Measurements from ENCODE around the gene PTPN14. TPM values are rescaled to one million over a fixed set of nuclear protein-coding genes. Genes with fewer than 3 reads are reported as not detected.

The PTPN14 gene
- total RNA-seq, 5 donors from 2014 or later (not counting 1 experiment from before 2014, with no cell fraction given) = 0.02 to 0.36 (median 0.29) TPM

DNA sequence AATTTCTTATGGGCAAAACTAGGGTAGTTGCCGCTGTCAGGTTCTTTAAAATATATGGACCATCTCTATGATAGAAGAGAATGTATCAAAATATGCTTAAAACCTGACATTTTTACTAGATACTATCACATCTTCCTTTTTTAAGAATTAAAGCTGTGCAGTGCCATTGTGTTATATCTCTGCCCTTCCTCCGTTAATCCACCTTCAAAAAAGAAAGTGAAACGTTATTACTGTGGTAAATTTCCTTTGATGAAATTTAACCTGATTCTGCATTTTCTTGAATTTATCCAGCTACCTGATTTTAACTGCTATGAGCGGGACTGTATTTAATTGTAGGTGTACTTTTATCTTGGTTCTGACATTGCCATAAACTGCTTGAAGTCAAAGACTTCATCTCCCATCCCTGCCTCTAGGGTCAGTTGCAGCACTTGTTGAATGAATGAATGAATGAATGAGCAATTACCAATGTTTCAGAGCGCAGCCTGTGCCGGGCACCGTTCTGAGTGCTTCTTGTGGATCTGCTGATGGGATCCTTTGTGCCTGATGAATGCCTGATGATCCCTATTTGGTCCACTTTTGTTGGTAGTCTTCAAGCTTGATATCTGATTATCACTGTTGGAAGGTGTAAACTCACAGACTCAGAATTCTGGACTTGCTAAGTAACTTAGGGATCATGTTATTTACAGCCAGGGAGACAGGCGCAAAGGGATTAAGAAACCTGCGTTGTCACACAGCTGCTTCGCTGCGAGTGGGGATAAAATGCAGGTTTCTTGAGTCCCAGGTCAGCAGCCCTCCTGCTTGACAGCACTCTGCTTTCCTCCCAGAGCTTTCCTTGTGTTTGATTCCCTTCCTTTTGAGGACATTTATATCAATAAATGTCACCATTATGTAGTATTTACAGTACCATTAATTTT is 240.4 kb downstream of the PTPN14 start:
- Mint-ChIP-seq H3K27me3 (no peaks in the 10 kb centered on the region), H3K27ac (no peak overlapping the region), H3K9me3 (no peaks in the 10 kb centered on the region), H3K4me3 (peak overlapping the region; percentile 56 to 74 (median 65)), H3K4me1 (peaks cover 38 to 58% (median 46%) of the 10 kb centered on the region in 3 donors), H3K36me3 (peaks cover 17% of the 10 kb centered on the region)
- ChIA-PET CTCF (interaction anchor here in 1 of 2 donors (0.5 to 1.9 kb wide), 2 partner anchors 49 to 284 kb away, joined by 4 to 10 read pairs; no protein-coding TSS in a partner anchor), POLR2A (no interaction called here)
- peak overlapping the region in 1 of 2 donors; percentile 6 for H3K4me3 ChIP-seq (ENCODE audit: control insufficient read depth in 1 of 2, extremely low read depth in 1 of 2, low read length in 1 of 2)
- H3K9me3 ChIP-seq = no peaks in the 10 kb centered on the region
- no peak overlapping the region for H3K27ac ChIP-seq (ENCODE audit: low read length)
- H3K4me1 ChIP-seq (ENCODE audit: control insufficient read depth in 1 of 2, extremely low read depth in 1 of 2, insufficient read depth in 2 of 2, low read length in 2 of 2) = peaks cover 2 to 8% of the 10 kb centered on the region in 2 experiments
- DNase-seq = peak in 1 of 35 experiments; percentile 17
- ATAC-seq (replicated peaks in 1 of 4) = peak in 2 of 4 experiments; percentile 37 to 47
- peaks cover 4 to 13% of the 10 kb centered on the region in 2 donors for H3K36me3 ChIP-seq (ENCODE audit: control insufficient read depth in 2 of 2, extremely low read depth in 1 of 2, insufficient read depth in 1 of 2, low read length in 1 of 2)
- WGBS (ENCODE audit: insufficient coverage) = 46% methylated on average over 3 of the region's 11 CpGs
- no peaks in the 10 kb centered on the region for H3K27me3 ChIP-seq (replicated peaks in 1 of 2; ENCODE audit: control insufficient read depth in 2 of 2, extremely low read depth in 1 of 2, insufficient read depth in 2 of 2, low read length in 1 of 2)

DNA sequence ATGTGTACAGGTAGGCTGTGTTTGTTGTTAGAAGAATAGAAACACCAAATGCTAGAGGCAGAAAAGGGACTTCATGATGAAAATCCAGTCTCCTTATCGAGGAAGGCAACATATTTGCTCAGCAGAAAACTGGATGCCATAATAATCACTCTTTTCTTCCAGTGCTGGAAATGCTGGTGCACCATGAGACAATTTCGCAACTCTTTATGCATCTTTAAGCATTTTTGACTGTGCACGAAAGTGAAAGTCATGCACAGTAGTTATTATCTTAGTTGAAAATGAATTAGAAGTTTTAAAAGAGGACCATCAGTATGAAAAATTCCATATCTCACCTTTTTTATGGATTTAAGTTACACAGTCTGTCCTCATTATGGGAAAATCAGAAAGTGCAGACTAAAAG is 241.4 kb downstream of the PTPN14 start:
- no peaks in the 10 kb centered on the region for H3K9me3 Mint-ChIP-seq
- ChIA-PET CTCF (no interaction called here), POLR2A (no interaction called here)
- Histone ChIP-seq H3K27me3 (replicated peaks in 1 of 2; ENCODE audit: control insufficient read depth in 2 of 2, extremely low read depth in 1 of 2, insufficient read depth in 2 of 2, low read length in 1 of 2) (no peaks in the 10 kb centered on the region), H3K27ac (ENCODE audit: low read length) (no peak overlapping the region), H3K9me3 (no peaks in the 10 kb centered on the region), H3K4me3 (ENCODE audit: control insufficient read depth in 1 of 2, extremely low read depth in 1 of 2, low read length in 1 of 2) (no peak overlapping the region), H3K36me3 (ENCODE audit: control insufficient read depth in 2 of 2, extremely low read depth in 1 of 2, insufficient read depth in 1 of 2, low read length in 1 of 2) (peaks cover 6 to 9% of the 10 kb centered on the region in 2 donors), H3K4me1 (ENCODE audit: control insufficient read depth in 1 of 2, extremely low read depth in 1 of 2, insufficient read depth in 2 of 2, low read length in 2 of 2) (peaks cover 2 to 8% of the 10 kb centered on the region in 2 experiments)
- H3K27ac Mint-ChIP-seq = peak overlapping the region in 1 of 2 donors; percentile 3
- no peaks in the 10 kb centered on the region for H3K27me3 Mint-ChIP-seq
- 40% methylated on average over 1 of the region's 3 CpGs for WGBS (ENCODE audit: insufficient coverage)
- peaks cover 38 to 62% (median 46%) of the 10 kb centered on the region in 3 donors for H3K4me1 Mint-ChIP-seq
- peak overlapping the region; percentile 13 to 74 (median 44) for H3K4me3 Mint-ChIP-seq
- DNase-seq (no peak), ATAC-seq (replicated peaks in 1 of 4) (no peak)
- peaks cover 7% of the 10 kb centered on the region for H3K36me3 Mint-ChIP-seq

DNA sequence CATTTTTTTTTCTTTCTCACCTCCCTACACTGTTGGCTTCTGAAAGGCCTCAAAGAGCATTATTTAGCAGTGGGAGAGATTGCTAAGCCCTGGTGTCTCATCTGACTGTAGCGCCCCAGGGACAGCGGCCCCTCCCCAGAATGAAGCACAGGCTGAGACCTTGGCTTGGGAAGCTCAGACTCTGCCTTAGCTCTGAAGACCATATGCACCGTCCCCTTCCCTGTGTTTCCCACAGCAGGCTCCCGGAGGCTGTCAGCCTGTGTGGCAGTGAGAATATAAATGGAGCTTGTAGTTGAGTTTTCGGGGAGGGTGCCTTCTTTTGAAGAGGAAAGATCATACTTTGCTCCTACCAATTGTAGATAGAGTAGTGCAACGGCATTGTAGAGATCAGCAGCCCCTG is 245.1 kb downstream of the PTPN14 start:
- Histone ChIP-seq H3K4me1 (ENCODE audit: control insufficient read depth in 1 of 2, extremely low read depth in 1 of 2, insufficient read depth in 2 of 2, low read length in 2 of 2) (peaks cover 5 to 10% of the 10 kb centered on the region in 2 experiments), H3K27me3 (replicated peaks in 1 of 2; ENCODE audit: control insufficient read depth in 2 of 2, extremely low read depth in 1 of 2, insufficient read depth in 2 of 2, low read length in 1 of 2) (no peaks in the 10 kb centered on the region), H3K9me3 (no peaks in the 10 kb centered on the region), H3K27ac (ENCODE audit: low read length) (no peak overlapping the region), H3K36me3 (ENCODE audit: control insufficient read depth in 2 of 2, extremely low read depth in 1 of 2, insufficient read depth in 1 of 2, low read length in 1 of 2) (peaks cover 4 to 8% of the 10 kb centered on the region in 2 donors), H3K4me3 (ENCODE audit: control insufficient read depth in 1 of 2, extremely low read depth in 1 of 2, low read length in 1 of 2) (no peak overlapping the region)
- DNase-seq (no peak), ATAC-seq (replicated peaks in 1 of 4) (no peak)
- H3K27me3 Mint-ChIP-seq = no peaks in the 10 kb centered on the region
- WGBS (ENCODE audit: insufficient coverage) = 100% methylated on average over 2 of the region's 6 CpGs
- ChIA-PET POLR2A (interaction anchor here in 1 of 2 donors (0.6 kb wide), 1 partner anchor 171 kb away, joined by 4 read pairs; no protein-coding TSS in a partner anchor), CTCF (interaction anchor here in 1 of 2 donors (0.9 kb wide), 1 partner anchor 55 kb away, joined by 3 read pairs; no protein-coding TSS in a partner anchor)
- no peaks in the 10 kb centered on the region for H3K9me3 Mint-ChIP-seq
- no peak overlapping the region for H3K27ac Mint-ChIP-seq
- no peak overlapping the region for H3K4me3 Mint-ChIP-seq
- H3K36me3 Mint-ChIP-seq = peaks cover 13% of the 10 kb centered on the region
- peaks cover 57 to 73% (median 59%) of the 10 kb centered on the region in 3 donors for H3K4me1 Mint-ChIP-seq

DNA sequence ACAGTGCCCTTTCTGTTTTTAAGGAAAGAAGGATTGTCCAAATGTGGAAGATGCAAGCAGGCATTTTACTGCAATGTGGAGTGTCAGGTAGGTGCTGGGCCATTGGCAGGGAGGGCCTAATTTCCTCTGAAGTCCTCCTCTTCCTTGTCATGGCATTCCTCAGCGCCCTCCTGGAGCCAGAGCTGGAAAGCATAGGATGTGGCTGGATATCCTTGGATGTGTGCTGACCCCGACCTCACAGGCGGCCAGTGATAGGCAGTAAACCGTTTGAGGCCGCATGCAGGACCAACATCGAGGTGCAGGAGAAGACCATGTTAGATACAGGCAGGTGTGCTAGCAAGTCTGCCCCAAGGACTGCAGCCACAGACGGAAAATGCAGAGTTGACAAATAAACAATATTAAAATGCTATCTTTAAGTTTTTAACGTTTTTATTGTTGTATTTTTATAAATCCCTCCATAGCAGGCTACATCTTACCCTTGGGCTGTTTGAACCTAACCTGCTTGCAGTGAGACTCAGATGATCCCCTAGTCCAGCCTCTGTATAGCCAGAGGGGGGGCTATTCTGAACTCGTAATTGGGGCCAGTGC is 246.1 kb downstream of the PTPN14 start:
- no peak overlapping the region for H3K4me3 Mint-ChIP-seq
- ATAC-seq (replicated peaks in 1 of 4) (no peak), DNase-seq (no peak)
- Histone ChIP-seq H3K4me3 (ENCODE audit: control insufficient read depth in 1 of 2, extremely low read depth in 1 of 2, low read length in 1 of 2) (no peak overlapping the region), H3K27me3 (replicated peaks in 1 of 2; ENCODE audit: control insufficient read depth in 2 of 2, extremely low read depth in 1 of 2, insufficient read depth in 2 of 2, low read length in 1 of 2) (no peaks in the 10 kb centered on the region), H3K36me3 (ENCODE audit: control insufficient read depth in 2 of 2, extremely low read depth in 1 of 2, insufficient read depth in 1 of 2, low read length in 1 of 2) (peaks cover 4 to 8% of the 10 kb centered on the region in 2 donors), H3K27ac (ENCODE audit: low read length) (no peak overlapping the region), H3K4me1 (ENCODE audit: control insufficient read depth in 1 of 2, extremely low read depth in 1 of 2, insufficient read depth in 2 of 2, low read length in 2 of 2) (peaks cover 3 to 6% of the 10 kb centered on the region in 2 experiments), H3K9me3 (no peaks in the 10 kb centered on the region)
- CTCF ChIA-PET = no interaction called here
- no peaks in the 10 kb centered on the region for H3K27me3 Mint-ChIP-seq
- H3K27ac Mint-ChIP-seq = no peak overlapping the region
- WGBS (ENCODE audit: insufficient coverage) = 92% methylated on average over 4 of the region's 9 CpGs
- POLR2A ChIA-PET = no interaction called here
- H3K9me3 Mint-ChIP-seq = no peaks in the 10 kb centered on the region
- peaks cover 54 to 69% (median 57%) of the 10 kb centered on the region in 3 donors for H3K4me1 Mint-ChIP-seq
- H3K36me3 Mint-ChIP-seq = peaks cover 13% of the 10 kb centered on the region

DNA sequence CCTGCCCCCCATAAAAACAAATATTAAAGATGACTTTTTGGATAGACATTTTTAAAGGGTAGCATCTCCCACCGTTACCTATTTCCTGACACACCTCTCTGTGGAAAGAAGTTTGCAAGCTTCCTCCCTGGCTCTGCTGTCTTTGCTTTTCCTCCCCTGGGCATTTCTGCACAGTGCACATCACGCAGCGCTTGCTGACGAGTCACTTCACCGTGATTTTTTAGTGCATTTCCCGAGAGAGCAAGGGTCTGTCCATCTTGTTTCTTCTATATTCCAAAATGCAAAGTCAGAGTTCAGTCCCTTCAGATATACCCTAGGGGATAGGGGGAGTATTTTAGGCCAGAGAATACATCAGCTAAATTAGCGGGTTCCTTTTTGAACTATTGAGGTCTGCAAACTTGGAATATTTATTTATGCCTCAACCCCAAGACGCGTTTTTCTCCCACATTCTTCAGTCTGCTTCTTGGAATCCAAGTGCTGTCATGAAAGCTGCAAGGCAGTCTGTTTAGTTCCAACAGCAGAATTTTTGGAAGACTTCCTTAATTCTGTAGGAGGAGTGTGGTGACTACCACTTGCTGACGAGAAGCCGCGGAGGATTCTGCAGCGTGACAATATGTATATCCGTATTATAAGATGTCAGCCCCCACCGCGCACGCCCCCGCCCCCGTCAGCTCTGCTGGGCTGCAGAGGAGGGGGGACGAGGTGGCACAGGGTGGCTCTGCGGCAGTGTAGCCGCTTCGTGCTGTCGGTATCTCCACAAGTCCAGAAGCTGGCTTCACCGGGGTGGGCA is 248.1 kb downstream of the PTPN14 start:
- POLR2A ChIA-PET = no interaction called here
- no peaks in the 10 kb centered on the region for H3K9me3 ChIP-seq
- no peaks in the 10 kb centered on the region for H3K27me3 ChIP-seq (replicated peaks in 1 of 2; ENCODE audit: control insufficient read depth in 2 of 2, extremely low read depth in 1 of 2, insufficient read depth in 2 of 2, low read length in 1 of 2)
- CTCF ChIA-PET = interaction anchor here (0.6 to 1.3 kb wide), 6 partner anchors 12 to 42 kb away, joined by 3 to 5 read pairs (median 4); no protein-coding TSS in a partner anchor
- WGBS (ENCODE audit: insufficient coverage) = 91% methylated on average over 17 of the region's 25 CpGs
- no peak overlapping the region for H3K4me3 ChIP-seq (ENCODE audit: control insufficient read depth in 1 of 2, extremely low read depth in 1 of 2, low read length in 1 of 2)
- H3K4me1 ChIP-seq (ENCODE audit: control insufficient read depth in 1 of 2, extremely low read depth in 1 of 2, insufficient read depth in 2 of 2, low read length in 2 of 2) = peaks cover 3% of the 10 kb centered on the region in 2 experiments
- peaks cover 34 to 51% (median 42%) of the 10 kb centered on the region in 3 donors for H3K4me1 Mint-ChIP-seq
- H3K9me3 Mint-ChIP-seq = no peaks in the 10 kb centered on the region
- no peak for DNase-seq
- H3K27ac ChIP-seq (ENCODE audit: low read length) = no peak overlapping the region
- no peak overlapping the region for H3K27ac Mint-ChIP-seq
- H3K4me3 Mint-ChIP-seq = no peak overlapping the region
- ATAC-seq (replicated peaks in 1 of 4) = no peak
- peaks cover 16% of the 10 kb centered on the region for H3K36me3 Mint-ChIP-seq
- peaks cover 4 to 8% of the 10 kb centered on the region in 2 donors for H3K36me3 ChIP-seq (ENCODE audit: control insufficient read depth in 2 of 2, extremely low read depth in 1 of 2, insufficient read depth in 1 of 2, low read length in 1 of 2)
- H3K27me3 Mint-ChIP-seq = no peaks in the 10 kb centered on the region

DNA sequence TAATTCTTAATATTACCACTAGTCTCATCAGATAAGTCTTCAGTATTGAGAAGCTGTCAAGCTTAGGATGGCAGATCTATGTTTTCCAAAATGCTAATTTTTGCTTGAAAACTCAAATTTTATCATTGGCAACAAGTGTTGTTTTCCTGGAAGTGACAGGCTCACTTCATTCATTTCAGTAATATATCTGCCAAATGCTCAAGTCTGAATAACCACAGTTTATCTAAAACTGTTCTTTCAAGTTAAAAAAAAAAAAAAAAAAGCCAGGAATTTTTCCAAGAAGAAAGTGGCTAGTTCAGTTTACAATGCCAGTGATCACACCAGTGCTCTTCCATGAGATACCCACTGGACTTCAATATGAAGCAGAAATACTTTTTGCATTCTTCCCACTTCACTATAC is 249.9 kb downstream of the PTPN14 start:
- no peaks in the 10 kb centered on the region for H3K9me3 Mint-ChIP-seq
- no peak overlapping the region for H3K27ac Mint-ChIP-seq
- ChIA-PET POLR2A (no interaction called here), CTCF (no interaction called here)
- H3K4me3 Mint-ChIP-seq = no peak overlapping the region
- DNase-seq (no peak), ATAC-seq (replicated peaks in 1 of 4) (no peak)
- H3K4me1 Mint-ChIP-seq = peaks cover 27 to 46% (median 41%) of the 10 kb centered on the region in 3 donors
- H3K27me3 Mint-ChIP-seq = no peaks in the 10 kb centered on the region
- H3K4me3 ChIP-seq (ENCODE audit: control insufficient read depth in 1 of 2, extremely low read depth in 1 of 2, low read length in 1 of 2) = no peak overlapping the region
- H3K36me3 ChIP-seq (ENCODE audit: control insufficient read depth in 2 of 2, extremely low read depth in 1 of 2, insufficient read depth in 1 of 2, low read length in 1 of 2) = peaks cover 4 to 5% of the 10 kb centered on the region in 2 donors
- peaks cover 24% of the 10 kb centered on the region for H3K36me3 Mint-ChIP-seq
- H3K9me3 ChIP-seq = no peaks in the 10 kb centered on the region
- H3K27ac ChIP-seq (ENCODE audit: low read length) = no peak overlapping the region
- peaks cover 3% of the 10 kb centered on the region in 2 experiments for H3K4me1 ChIP-seq (ENCODE audit: control insufficient read depth in 1 of 2, extremely low read depth in 1 of 2, insufficient read depth in 2 of 2, low read length in 2 of 2)
- H3K27me3 ChIP-seq (replicated peaks in 1 of 2; ENCODE audit: control insufficient read depth in 2 of 2, extremely low read depth in 1 of 2, insufficient read depth in 2 of 2, low read length in 1 of 2) = no peaks in the 10 kb centered on the region
